GM12878 (cell line): ENCODE data around the gene AQP7. TPM values are rescaled to one million over a fixed set of nuclear protein-coding genes. Genes with fewer than 3 reads are reported as not detected.

Experiments
- ATAC-seq: fragments of 200-7000 bp; cut with Tn5 transposase; 3 replicates; pipeline ENCODE4 v1.9.1; 2020; ENCODE audit warnings: mild to moderate bottlenecking, moderate library complexity
- BruUV-seq: library from RNA; stranded (reverse); fragments of 400-500 nt; replicated peaks from 2 replicates; lab custom pipeline; 2021; lab: Mats Ljungman, UMichigan
- CTCF ChIA-PET: fragments of 300-600 bp; sonication (Branson Sonifier 250); formaldehyde crosslinking; extraction: SDS; loops from one replicate; lab custom pipeline; 2021; ENCODE audit warnings: inconsistent platforms; lab: Yijun Ruan, JAX
- POLR2A ChIA-PET: fragments of 350-600 bp; formaldehyde crosslinking; extraction: SDS; loops from one replicate; lab custom pipeline; 2021; ENCODE audit warnings: inconsistent platforms; lab: Charles Lee
- RAD21 ChIA-PET: fragments of 300-600 bp; sonication (Branson Sonifier 250); formaldehyde crosslinking; loops from one replicate; lab custom pipeline; 2023; ENCODE audit warnings: antibody characterized with exemption; ENCODE audit not compliant: unreplicated experiment; lab: Charles Lee
- SMC1A ChIA-PET: fragments of 300-600 bp; sonication (Branson Sonifier 250); formaldehyde crosslinking; loops from one replicate; lab custom pipeline; 2023; ENCODE audit not compliant: unreplicated experiment, uncharacterized antibody; lab: Charles Lee
- DNase-seq: peaks from one replicate; pipeline ENCODE4 v3.0.0-alpha.2; 2011; ENCODE audit warnings: low read depth, low spot score
- FAIRE-seq: peaks from 3 replicates; lab custom pipeline; 2011; peaks lifted over from hg19 to GRCh38; lab: Jason Lieb, UNC
- H2AFZ ChIP-seq: 2 replicates; pipeline ENCODE4 v1.6.0; 2011; ENCODE audit warnings: low read depth, low read length, control low read depth; ENCODE audit not compliant: control insufficient read depth
- H3K27ac ChIP-seq: 2 replicates; pipeline ENCODE4 v1.5.1; 2011; ENCODE audit warnings: control low read depth; ENCODE audit not compliant: control insufficient read depth, insufficient read depth
- H3K27me3 ChIP-seq, 2 experiments: replicated peaks in 1 of 2; 2 replicates each; pipeline versions ENCODE4 v1.6.0 to v1.6.1; 2011; ENCODE audit warnings: low read length in 1 of 2; ENCODE audit not compliant: control insufficient read depth in 2 of 2, insufficient read depth in 2 of 2
- H3K36me3 ChIP-seq, 2 experiments: 2 replicates each; pipeline ENCODE4 v1.5.1; 2011; ENCODE audit warnings: low read length in 1 of 2; ENCODE audit not compliant: control insufficient read depth in 2 of 2, insufficient read depth in 2 of 2
- H3K4me1 ChIP-seq: 2 replicates; pipeline ENCODE4 v1.6.1; 2011; ENCODE audit warnings: mild to moderate bottlenecking, low read length, moderate library complexity, mixed read lengths; ENCODE audit not compliant: control insufficient read depth, insufficient read depth
- H3K4me2 ChIP-seq: 2 replicates; pipeline ENCODE4 v1.6.0; 2011; ENCODE audit warnings: control low read depth; ENCODE audit not compliant: control insufficient read depth, insufficient read depth
- H3K4me3 ChIP-seq: fragments of 200-600 bp; sonication (generic); 2 replicates; pipeline ENCODE4 v1.5.1; 2016
- H3K79me2 ChIP-seq: 2 replicates; pipeline ENCODE4 v1.6.0; 2011; ENCODE audit warnings: low read length; ENCODE audit not compliant: control insufficient read depth, insufficient read depth
- H3K9ac ChIP-seq: 2 replicates; pipeline ENCODE4 v1.8.0; 2011; ENCODE audit warnings: low read length, control low read depth, mixed read lengths; ENCODE audit not compliant: control insufficient read depth, insufficient read depth
- H3K9me3 ChIP-seq: replicated peaks from 3 replicates; pipeline ENCODE4 v1.5.1; 2011; ENCODE audit warnings: mild to moderate bottlenecking, low read length; ENCODE audit not compliant: control insufficient read depth, insufficient read depth
- H4K20me1 ChIP-seq: 2 replicates; pipeline ENCODE4 v1.6.0; 2011; ENCODE audit not compliant: control insufficient read depth, insufficient read depth
- CUX1 ChIP-seq: IDR thresholded peaks from 2 replicates; pipeline ENCODE4 v1.6.1; 2012; ENCODE audit warnings: improper control_type of control experiment, low read depth, low read length; ENCODE audit not compliant: insufficient replicate concordance
- REST ChIP-seq: IDR thresholded peaks from 2 replicates; pipeline ENCODE4 v1.6.1; 2012; ENCODE audit warnings: mild to moderate bottlenecking, low read depth, low read length
- TCF3 ChIP-seq: IDR thresholded peaks from 2 replicates; pipeline ENCODE4 v1.6.1; 2012; ENCODE audit warnings: low read depth, mild to moderate bottlenecking, low read length, borderline replicate concordance; ENCODE audit not compliant: insufficient read depth
- WGBS: methylation state at CpG from one replicate; pipeline ENCODE4 v1.1.6; 2016; ENCODE audit warnings: low lambda C conversion rate; ENCODE audit not compliant: insufficient replicate concordance, insufficient coverage; ENCODE audit errors: missing lambda C conversion rate; 5-methylcytosine and 5-hydroxymethylcytosine counted together
- in situ Hi-C: fragments of 300-500 bp; cut with MboI; formaldehyde crosslinking; loops from 9 replicates; pipeline ENCODE4 v1.14.3; 2018; ENCODE audit warnings: mixed read lengths
- intact Hi-C: fragments of 100-400 bp; cut with micrococcal nuclease; formaldehyde crosslinking; loops from one replicate; pipeline ENCODE4 v1.14.2; 2022; ENCODE audit not compliant: unreplicated experiment
- polyA plus RNA-seq, 11 experiments: library from polyadenylated mRNA; depleted of rRNA in 4 of 11; unstranded in 6 of 11; stranded (reverse) in 5 of 11; fragments of >200 nt; fragmentation: Nextera tagmentation in 4 of 11; fragmentation: Illumina TruSeq in 1 of 11; extraction: Ambion mirVana in 4 of 11; extraction: Trizol in 1 of 11; gene quantifications; 1 replicate in 1 of 11; 2 replicates in 10 of 11; pipeline versions ENCODE4 v1.2.1 to v1.2.3, GENCODE V29; 2011 to 2016; ENCODE audit warnings: inconsistent platforms in 2 of 11, missing spikeins in 2 of 11, low read depth in 1 of 11
- total RNA-seq, 4 experiments: library from RNA; depleted of rRNA in 3 of 4; stranded (reverse); fragments of >200 nt in 3 of 4; fragmentation: Illumina TruSeq in 1 of 4; extraction: Trizol in 1 of 4; gene quantifications; 2 replicates each; pipeline versions ENCODE4 v1.2.1 to v1.2.3, GENCODE V29; 2013 to 2021
- TF ChIP-seq, protein P1 (sequence below): IDR thresholded peaks from 2 replicates; pipeline ENCODE4 v1.6.1; 2011; ENCODE audit warnings: mild to moderate bottlenecking, low read depth, low read length, moderate library complexity; ENCODE audit not compliant: insufficient replicate concordance
- TF ChIP-seq, protein P2 (sequence below): IDR thresholded peaks from 2 replicates; pipeline ENCODE4 v1.6.1; 2011; ENCODE audit warnings: borderline replicate concordance, low read depth, mild to moderate bottlenecking, moderate library complexity, low read length; ENCODE audit not compliant: insufficient read depth, poor library complexity, severe bottlenecking

AQP7 gene
- total and polyA plus RNA-seq, 10 of the 15 experiments (the other 5 are each of a cell fraction or from before 2014, with no cell fraction given), result 0.04 to 0.18 (median 0.04) TPM; not detected in 7

DNA sequence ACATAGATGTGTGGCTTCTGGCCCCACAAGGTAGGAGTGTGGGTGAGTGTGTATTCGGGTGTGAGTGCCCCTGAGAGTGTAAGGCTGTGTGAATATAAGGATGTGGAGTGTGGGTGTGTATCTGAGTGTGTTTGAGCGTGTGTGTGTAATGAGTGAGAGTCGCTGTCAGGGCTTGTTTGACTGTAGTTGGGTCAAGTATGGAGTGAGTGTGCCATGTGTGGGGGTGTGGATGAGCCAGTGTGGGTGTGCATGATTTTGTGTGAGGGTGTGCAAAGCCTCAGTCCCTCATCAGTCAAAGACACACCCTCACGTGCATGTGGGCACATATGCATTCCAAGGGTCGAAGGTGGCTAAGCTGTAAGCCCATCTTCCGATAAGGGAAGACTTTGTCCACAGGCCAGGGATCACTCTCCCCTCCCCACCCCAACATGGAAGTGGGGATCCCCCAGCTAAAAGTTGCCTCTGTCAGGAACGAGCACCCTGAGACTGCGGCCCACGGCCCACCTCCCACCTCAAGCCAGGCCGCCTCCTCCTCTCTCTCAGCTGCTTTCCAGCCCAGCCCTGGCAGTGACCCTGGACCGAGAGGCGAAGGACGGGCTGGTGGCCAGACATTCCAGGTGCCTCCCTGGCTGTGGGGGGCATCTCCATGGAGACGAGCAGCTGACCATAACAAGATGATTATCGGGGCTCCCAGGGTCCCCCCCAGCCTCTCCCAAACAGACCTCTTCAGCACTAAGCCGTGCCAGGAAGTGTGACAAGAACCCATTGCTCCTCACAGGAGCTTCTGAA, 32.1 kb upstream of the AQP7 start:
- ChIA-PET RAD21 (no interaction called here), SMC1A (interaction anchor here (1.3 kb wide), 1 partner anchor 19 kb away, joined by 3 read pairs; no protein-coding TSS in a partner anchor)
- Histone ChIP-seq H3K36me3 (no peaks in the 10 kb centered on the region), H2AFZ (no peak overlapping the region)
- no TSS peak for BruUV-seq
- in situ Hi-C loops, result no loop called here
- TF ChIP-seq REST (no peak), CUX1 (no peak), TCF3 (0 out of 2 replicates have a peak, but pooled peaks have one; percentile 46)
- TF ChIP-seq, protein P1, sequence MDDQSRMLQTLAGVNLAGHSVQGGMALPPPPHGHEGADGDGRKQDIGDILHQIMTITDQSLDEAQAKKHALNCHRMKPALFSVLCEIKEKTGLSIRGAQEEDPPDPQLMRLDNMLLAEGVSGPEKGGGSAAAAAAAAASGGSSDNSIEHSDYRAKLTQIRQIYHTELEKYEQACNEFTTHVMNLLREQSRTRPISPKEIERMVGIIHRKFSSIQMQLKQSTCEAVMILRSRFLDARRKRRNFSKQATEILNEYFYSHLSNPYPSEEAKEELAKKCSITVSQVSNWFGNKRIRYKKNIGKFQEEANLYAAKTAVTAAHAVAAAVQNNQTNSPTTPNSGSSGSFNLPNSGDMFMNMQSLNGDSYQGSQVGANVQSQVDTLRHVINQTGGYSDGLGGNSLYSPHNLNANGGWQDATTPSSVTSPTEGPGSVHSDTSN, result peak; percentile 55
- TF ChIP-seq, protein P2, sequence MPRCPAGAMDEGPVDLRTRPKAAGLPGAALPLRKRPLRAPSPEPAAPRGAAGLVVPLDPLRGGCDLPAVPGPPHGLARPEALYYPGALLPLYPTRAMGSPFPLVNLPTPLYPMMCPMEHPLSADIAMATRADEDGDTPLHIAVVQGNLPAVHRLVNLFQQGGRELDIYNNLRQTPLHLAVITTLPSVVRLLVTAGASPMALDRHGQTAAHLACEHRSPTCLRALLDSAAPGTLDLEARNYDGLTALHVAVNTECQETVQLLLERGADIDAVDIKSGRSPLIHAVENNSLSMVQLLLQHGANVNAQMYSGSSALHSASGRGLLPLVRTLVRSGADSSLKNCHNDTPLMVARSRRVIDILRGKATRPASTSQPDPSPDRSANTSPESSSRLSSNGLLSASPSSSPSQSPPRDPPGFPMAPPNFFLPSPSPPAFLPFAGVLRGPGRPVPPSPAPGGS, result peak; percentile 94
- TF ChIP-seq, all 136 proteins: peak for 3
- ChIA-PET CTCF (interaction anchor here (0.9 to 1.6 kb wide), 4 partner anchors 13 to 20 kb away, joined by 3 to 6 read pairs (median 4); partner anchors contain the start of gene AQP3), POLR2A (no interaction called here)
- H3K79me2 ChIP-seq, result no peaks in the 10 kb centered on the region
- no peak overlapping the region for H3K4me2 ChIP-seq
- ATAC-seq, result no peak
- no peaks in the 10 kb centered on the region for H4K20me1 ChIP-seq
- no peaks in the 10 kb centered on the region for H3K9me3 ChIP-seq
- H3K4me3 ChIP-seq, result no peak overlapping the region
- no peak overlapping the region for H3K9ac ChIP-seq
- H3K27me3 ChIP-seq, result peaks cover 2 to 6% of the 10 kb centered on the region in 2 experiments; a peak in 3 of 4 replicates
- H3K4me1 ChIP-seq, result no peaks in the 10 kb centered on the region; the same call in 1 of the 2 replicates
- intact Hi-C loops, result no loop called here
- WGBS, result 27% methylated on average over 16 of the region's 16 CpGs
- FAIRE-seq, result no peak
- DNase-seq, result no peak
- no peak overlapping the region for H3K27ac ChIP-seq
